NCI-H524 treated with DMSO at 0.1 percent for 48 hours (cell line): Measurements from ENCODE around the gene DNASE1L1.

Experiments used
- DNase-seq: peaks from one replicate; lab custom pipeline; 2025; lab: John Stamatoyannopoulos, UW

Gene DNASE1L1

DNA sequence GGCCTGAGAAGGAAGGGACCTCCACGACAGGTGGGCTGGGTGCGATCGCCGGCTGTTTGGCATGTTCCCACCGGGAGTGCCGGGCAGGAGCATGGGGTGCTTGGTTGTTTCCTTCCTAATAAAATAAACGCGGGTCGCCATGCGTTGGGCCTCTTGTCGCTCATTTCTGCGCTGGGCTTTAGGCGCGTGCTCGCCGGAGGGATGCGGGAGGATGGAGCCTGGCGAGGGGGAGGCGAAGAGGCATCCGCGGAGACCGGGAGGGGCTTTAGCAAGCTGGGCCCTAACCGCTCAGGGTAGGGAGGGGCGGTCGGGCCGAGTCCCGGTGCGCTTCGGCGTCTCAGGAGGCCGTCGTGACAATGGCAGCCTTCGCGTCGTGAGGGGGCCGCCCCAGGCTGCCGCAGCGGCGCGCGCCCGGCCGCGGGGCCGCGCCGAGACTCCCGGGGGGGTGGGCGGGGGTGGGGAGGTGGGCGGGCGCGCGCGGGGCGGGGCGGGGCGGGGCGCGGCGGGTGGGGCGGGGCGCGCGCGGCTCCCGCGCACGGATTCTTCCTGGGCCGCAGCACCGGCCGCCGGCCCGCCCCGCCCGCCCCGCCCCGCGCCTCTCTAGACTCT is 27.4 kb upstream of the DNASE1L1 start:
- DNase-seq = no peak

DNA sequence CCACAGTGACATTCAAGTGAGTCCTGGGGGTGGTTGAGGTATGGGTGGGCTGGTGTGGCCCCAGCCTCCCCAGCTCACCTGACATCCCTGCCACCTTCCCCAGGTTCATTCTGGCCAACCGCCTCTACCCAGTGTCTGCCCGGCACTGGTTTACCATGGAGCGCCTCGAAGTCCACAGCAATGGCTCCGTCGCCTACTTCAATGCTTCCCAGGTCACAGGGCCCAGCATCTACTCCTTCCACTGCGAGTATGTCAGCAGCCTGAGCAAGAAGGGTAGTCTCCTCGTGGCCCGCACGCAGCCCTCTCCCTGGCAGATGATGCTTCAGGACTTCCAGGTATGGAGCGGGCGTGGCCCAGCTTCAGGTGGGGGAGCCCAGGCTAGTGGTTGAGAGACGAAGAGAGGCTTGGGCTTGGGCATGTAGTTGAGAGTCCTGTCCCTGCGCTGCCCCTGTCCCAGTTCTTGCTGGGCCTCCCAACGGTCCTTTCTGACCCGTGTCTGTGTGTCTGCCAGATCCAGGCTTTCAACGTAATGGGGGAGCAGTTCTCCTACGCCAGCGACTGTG is 26.2 kb upstream of the DNASE1L1 start:
- DNase-seq = no peak

DNA sequence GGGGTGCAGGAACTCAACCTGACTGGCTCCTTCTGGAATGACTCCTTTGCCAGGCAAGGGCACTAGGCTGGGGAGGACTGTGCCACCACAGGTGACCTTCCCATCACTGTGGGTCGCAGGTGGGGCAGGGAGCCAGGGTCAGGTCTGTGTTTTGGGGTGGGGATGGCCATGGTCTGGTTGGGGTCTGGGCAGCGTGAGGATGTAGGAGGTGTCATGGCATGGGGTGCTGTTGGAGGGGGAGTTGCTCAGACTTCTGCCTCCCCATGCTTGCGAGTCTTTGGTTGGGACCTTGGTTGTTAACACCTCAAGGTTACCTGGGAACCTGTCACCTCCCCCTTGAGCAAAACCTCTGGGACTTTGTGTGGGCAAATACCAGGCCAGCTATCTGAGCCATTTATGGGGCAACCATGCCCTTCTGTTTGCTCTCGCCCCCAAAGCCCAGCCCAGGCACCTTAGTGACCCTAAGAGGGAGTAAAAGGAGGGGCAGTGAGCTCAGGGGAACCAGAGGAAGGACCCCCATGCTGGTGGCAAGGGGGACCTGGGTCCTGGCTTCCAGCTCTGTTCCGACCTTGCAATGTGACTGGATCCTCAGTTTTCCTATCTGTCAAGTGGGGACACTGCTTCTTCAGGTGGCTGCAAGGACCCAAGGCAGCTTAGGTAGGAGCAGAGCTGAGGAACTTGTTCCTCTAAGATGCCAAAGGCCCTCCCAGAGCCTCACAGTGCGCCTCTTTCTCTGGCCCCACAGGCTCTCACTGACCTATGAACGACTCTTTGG is 25.5 kb upstream of the DNASE1L1 start:
- DNase-seq = no peak

DNA sequence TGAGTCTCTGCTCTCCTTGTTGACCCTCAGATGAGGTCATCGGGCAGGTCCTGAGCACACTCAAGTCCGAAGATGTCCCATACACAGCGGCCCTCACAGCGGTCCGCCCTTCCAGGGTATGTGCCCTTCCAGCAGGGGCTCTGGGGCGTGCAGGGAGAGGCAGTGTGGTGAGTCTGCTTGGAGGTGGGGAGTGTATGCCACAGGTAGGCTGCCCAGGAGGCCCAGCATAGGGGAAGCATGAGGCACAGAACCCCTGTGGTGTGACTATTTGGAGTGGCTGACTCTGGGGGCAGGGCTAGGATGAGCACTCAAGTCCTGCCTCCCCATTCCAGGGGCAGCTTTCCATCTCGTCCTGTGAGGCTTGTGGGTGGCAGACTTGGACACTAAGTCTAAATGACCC is 24.6 kb upstream of the DNASE1L1 start:
- DNase-seq = no peak

DNA sequence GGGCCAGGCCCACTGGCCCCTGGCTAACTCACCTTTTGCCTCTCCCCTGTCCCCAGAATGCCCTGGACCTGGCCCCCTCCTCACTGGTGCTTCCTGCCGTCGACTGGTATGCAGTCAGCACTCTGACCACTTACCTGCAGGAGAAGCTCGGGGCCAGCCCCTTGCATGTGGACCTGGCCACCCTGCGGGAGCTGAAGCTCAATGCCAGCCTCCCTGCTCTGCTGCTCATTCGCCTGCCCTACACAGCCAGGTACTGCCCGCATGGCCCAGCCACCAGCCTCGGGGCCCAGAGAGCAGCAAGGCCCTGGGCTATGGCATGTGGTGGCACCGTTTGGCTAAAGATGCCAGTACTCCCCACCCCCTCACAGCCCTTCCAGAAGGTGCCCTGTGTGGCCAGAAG is 23.2 kb upstream of the DNASE1L1 start:
- DNase-seq = no peak

DNA sequence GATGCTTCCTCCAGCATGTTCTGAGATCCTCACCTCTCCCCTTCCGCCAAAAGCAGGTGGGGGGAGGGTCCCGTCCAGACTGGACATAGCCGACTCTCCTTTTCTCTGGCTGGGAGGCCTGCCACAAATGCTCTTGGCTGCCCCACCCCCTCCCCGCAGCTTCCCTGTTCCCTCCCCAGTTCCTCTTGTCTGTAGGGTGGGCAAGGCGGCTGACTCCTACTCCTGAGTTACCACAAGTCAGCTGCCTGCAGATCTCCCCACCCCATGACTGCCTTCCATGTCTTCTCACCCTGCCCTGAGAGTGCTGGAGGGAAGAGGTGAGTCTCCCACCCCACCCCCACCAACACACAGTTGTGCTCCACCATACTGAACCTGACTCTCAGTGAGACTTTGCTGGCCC is 22.3 kb upstream of the DNASE1L1 start:
- no peak for DNase-seq

DNA sequence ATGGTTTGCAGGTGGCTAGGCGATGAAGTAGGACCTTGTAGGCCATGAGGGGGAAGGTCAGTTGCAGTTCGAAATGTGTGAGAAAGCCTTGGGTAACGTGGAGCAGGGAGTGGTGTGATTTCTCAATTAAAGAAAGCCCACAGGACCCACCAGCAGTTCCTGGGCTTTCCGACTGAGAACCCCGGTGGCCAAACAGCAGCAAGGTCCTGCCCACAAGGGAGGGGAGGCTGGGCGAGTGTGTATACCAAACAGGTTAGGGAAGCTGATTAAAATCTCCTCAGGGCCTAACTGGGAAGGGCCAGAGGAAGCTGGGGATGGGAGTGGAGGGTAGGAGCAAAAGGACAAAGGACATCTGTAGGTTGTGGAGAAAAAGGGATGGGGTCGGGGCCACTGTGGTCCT is 21.9 kb upstream of the DNASE1L1 start:
- no peak for DNase-seq

DNA sequence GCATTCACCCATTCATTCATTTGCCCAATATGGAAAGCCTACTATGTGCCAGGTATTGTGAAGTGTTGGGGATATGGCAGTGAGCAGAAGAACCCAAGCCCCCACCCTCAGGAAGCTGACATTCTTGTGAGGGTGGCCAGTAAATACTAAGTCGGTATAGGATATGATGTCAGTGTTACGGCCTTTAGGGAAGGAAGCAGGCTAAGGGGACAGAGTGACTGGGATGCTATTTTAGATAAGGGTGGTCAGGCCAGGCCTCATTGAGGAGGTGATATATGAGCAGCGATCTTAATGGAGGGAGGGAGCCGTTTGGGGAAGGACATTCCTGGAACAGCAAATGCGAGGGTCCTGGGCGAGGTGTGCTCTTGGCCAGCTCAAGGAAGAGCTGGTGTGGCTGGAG is 21.4 kb upstream of the DNASE1L1 start:
- DNase-seq = no peak

DNA sequence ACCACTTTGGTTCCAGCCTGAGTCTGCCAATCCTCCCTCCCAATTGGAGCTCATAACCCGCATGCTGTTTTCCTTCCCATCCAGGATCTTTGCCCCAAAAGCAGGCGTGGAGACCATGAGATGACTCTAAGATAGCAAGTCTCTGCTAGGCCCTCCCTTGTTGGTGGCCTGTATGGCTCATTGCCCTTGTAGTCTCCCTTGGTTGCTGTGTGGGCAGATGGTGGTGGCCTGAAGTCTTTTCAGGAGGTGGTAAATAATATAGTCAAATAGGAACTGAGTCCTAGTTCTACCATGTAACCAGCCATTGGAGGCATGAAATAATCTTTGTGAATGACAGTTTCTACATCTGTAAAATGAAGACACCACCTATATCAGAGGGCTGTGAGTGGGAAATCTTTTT is 20.7 kb upstream of the DNASE1L1 start:
- no peak for DNase-seq

DNA sequence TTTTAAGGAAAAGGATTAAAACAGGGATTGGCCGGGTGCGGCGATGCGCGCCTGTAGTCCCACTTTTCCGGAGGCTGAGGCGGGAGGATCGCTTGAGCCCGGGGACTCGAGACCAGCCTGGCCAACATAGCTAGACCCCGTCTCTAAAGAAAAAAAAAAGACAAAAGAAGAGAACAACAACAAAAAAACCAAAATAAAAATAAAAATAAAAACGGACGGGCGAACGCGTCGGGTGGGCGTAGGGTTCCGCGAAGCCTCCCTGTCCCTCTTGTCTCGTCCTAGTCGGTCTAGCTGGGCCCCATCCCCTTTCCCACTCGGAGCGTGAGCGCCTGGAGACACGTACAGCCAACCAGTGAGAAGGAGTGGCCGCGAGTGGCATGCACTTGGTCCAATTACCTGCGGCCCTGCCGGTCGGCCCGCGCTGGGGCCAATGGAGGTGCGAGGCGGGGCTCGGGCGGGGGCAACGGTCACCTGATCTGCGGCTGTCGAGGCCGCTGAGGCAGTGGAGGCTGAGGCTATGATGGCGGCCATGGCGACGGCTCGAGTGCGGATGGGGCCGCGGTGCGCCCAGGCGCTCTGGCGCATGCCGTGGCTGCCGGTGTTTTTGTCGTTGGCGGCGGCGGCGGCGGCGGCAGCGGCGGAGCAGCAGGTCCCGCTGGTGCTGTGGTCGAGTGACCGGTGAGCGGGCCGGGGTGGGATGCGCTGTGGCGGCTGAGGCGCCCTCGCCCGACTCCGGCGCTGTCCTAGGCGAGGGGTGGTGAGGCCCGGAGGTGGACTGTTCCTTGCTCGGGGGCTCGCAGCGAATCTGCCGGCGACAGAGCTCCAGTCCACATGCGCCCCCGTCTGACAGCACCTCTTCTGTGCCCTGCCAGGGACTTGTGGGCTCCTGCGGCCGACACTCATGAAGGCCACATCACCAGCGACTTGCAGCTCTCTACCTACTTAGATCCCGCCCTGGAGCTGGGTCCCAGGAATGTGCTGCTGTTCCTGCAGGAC is 19.4 kb upstream of the DNASE1L1 start, which contains the start of gene ATP6AP1:
Gene ATP6AP1, plus strand, starts transcription at position 502 of the 996 bp plus-strand sequence. Its CDS starts 16 bp downstream, at position 518.
- DNase-seq = peak; percentile 62

DNA sequence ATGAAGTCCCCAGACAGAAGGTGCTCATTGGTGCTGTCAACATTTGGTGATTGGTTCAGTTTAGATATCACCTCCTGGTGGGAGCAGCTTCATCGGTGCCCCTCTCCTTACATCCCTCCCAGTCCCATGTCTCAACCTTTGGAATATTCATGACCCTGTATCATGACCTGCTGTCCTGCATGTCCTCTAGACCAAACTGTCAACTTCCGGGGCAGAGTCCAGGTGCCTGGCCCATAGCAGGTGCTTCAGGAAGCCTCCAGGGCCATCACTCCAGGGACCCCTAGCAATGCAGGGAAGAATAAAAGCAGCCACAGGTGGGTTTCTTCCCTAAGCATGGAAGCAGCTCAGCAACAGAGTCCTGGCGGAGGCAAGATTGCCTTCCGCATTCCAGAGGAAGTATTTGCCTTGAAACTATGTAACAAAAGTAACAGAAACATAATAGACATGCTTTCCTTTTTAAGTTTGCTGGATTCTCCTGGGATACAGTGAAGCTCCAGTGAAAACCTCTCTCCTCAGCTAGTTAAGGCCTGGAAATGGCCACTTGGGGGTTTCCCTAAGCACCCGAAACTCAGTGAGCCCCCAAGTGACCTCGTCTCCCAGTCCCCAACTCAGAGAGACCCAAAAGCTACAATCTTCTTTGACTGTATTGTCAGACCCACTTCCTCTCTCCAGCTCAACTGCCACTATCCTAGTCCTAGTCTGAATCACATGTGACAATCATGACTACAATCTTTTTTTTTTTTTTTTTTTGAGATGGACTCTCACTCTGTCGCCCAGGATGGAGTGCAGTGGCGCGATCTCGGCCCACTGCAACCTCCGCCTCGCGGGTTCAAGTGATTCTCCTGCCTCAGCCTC is 18.1 kb upstream of the DNASE1L1 start:
- DNase-seq = no peak

DNA sequence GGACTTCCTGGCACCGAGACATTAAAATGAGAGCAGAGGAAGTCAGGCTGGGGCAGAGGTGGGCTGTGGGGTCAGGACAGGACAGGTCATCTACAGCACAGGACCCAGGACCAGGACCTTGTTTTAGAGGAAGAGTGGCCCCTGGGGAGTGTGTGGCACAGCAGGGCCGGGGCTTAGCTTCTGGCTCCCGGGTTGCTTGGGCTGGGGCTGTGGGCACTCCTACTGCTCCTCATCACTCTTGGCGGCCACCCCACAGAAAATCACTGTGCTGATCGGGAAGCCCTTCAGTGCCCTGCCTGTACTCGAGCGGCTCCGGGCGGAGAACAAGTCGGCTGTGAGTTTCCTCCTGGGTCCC is 11.3 kb upstream of the DNASE1L1 start:
- no peak for DNase-seq

DNA sequence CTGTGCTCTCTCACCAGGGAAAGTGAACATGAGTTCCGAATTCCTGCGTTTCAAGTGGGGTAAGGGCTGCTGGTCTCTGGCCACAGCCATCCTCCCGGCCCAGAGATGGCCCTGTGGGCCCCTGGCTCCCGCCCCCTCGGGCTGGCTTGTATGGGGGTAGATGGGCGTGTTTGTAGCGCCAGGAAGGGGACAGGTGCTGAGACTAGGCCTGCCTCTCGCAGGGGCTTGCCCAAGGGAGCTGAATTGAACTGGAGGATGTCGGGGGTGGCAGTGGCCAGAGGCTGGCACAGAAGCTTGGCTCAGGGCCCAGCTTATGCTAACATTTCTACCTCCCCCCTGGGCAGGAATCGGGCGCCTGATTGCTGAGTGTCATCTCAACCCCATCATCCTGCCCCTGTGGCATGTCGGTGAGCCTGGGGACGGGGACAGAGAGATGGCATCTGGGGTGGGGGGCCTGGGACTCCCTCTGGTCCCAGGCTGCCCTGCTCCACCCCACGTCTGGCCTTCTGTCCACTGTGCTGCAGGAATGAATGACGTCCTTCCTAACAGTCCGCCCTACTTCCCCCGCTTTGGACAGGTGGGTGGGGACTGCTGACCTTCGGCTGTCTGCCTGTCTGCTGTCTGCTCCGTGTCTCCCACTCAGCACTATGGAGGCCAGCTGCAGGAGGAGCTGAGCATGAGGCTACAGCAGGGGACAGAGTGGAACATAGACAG is 10.8 kb upstream of the DNASE1L1 start:
- no peak for DNase-seq

DNA sequence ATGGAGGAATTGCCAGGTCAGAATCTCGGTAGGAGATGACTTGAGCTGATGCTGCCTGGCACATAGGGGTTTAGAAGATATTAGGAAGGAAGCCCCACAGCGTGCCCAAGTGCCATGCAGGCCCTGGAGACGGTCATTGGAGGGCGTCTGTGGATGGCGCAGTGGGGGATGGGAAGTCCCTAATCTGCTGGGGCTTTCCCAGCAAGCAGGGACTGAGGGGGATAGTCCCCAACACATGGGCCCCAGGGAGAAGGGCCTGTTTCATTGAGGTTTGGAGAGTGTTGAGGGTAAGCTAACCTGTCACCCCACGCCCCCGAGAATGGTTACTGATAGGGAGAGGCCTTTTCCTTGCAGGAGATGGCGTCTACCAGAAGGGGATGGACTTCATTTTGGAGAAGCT is 10.1 kb upstream of the DNASE1L1 start:
- DNase-seq = no peak

DNA sequence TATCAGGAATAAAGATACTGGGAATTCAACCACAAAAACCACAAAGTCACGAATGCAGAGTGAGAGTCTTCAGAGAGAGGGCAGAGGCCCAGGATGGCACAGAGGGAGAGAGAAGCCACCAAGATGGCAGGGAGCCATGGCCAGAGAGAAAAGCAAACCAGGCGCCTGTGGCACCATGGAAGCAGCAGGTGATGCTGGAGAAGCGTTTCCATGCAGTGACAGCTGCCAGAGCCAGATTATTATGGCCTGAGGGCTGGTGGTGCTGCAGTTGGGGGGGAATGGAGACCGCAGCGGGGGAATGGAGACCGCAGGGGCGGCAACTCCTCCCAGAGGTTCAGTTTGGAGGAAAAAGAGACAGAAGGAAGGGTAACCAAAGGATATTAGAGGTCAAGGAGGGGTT is 8.1 kb upstream of the DNASE1L1 start:
- DNase-seq = no peak

DNA sequence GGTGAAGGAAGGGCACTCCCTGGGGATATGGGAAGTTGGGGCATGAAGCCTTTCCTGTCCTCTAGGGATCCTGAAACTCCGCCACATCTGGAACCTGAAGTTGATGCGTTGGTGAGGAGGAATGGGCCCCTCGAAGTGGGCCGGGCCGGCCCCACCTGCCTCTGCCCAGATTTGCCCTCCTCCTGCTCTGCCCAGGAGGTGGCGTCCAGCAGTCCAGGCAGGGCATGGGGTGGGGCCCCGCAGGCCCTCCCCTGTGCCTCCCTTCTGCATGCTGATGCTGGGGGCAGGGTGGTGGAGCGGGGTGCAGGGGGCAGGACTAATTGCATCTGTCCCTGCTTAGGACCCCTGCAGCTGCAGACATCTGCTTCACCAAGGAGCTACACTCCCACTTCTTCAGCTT is 4.1 kb upstream of the DNASE1L1 start:
- no peak for DNase-seq

DNA sequence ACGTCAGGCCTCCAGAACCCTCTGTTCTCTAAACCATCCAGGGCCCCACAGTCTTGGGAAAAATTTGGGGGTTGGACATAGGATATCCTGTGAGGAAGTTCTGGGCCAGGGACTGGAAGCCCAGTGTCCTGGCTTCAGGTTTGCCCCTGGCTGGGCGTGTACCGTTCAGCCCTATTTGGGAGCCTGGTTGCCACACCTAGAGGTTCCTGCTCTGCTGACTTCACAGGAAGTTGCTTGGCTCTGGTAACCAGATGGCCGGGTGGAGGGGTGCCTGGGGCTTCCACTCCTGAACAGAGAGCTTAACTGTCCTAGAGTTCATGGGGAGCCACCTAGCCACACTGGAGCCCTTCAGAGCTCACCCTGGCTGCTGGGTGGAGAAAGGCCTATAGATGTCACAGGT is 3.4 kb upstream of the DNASE1L1 start:
- no peak for DNase-seq

DNA sequence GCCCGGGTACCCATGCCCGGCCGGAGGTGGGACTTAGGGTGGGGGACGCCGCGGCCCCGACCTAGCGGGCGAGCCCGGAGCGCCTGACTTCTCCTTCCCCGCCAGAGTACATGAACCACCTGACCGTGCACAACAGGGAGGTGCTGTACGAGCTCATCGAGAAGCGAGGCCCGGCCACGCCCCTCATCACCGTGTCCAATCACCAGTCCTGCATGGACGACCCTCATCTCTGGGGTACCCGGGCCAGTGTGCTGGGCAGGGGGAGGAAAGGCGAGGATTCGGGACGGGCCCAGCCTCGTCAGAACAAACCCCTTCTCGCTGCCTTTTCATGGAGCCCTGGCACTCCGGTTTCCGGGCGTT is 2.9 kb upstream of the DNASE1L1 start:
- DNase-seq = no peak

DNA sequence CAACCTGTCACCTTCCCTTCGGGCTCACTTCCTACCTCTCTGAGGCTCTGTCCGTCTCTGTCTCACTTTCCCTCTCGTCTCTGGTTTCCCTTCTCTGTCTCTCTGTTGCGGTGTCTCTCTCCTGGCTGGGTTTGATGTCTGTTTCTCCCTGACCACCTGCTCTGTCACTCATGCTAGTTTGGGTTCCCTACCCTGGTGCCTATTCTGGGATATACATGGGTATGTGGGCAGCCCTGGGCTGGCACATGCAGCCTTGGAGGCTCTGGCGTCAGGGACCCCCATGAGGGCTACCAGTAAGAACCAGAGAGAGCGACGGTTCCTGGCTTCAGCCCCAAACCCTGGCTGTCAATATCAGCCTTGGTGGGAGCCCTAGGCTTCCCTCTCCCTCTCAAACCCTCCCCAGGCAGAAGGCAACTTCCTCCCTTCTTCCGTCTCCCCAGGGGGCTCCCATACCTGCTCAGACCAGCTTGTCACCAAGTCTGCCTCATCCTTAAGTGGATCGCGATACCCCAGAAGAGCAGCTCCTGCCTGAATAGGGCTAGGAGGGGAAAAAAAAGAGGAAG is 314 bp downstream of the DNASE1L1 start:
- no peak for DNase-seq

DNA sequence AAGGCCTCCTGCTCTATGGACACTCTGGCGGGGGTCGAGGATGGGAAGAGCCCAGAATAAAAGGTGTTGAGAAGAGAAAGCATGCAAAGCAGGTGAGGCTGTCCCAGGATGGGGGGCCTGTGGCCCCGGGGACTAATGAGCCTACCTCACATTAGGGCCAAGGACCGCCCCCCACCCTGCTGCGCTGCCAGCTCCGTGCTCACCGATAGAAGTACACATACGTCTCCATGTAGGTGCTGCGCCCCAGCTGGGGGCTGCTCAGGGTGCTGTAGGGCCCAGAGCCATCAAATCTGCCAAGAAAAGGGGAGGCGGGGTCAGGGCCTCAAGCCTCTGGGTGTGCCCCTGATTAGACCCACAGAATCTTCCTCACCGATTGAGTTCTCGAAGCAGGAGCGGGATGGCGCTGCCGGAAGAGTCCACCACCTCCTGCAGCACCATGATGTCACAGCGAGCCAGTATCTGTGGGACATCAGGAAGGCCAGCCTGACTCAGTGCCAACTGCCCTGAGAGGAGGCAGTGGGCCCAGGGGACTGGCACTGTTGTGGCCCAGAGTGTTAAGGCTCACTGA is 4.3 kb downstream of the DNASE1L1 start:
- no peak for DNase-seq
